GM20000 (cell line): ENCODE results near the gene HOXD9.

Source experiments
- DNase-seq: peaks from one replicate; pipeline ENCODE4 v3.0.0; 2012; ENCODE audit warnings: low spot score
- TF ChIP-seq, protein P1 (sequence below): IDR thresholded peaks from 2 replicates; pipeline ENCODE4 v1.5.1; 2012; ENCODE audit warnings: mild to moderate bottlenecking, control low read depth; ENCODE audit errors: extremely low read depth, missing control alignments

HOXD9 gene

GRCh38 chr2:176162911-176163671 lies 40.6 kb downstream of the HOXD9 start:
- DNase-seq = no peak
- TF ChIP-seq, protein P1, sequence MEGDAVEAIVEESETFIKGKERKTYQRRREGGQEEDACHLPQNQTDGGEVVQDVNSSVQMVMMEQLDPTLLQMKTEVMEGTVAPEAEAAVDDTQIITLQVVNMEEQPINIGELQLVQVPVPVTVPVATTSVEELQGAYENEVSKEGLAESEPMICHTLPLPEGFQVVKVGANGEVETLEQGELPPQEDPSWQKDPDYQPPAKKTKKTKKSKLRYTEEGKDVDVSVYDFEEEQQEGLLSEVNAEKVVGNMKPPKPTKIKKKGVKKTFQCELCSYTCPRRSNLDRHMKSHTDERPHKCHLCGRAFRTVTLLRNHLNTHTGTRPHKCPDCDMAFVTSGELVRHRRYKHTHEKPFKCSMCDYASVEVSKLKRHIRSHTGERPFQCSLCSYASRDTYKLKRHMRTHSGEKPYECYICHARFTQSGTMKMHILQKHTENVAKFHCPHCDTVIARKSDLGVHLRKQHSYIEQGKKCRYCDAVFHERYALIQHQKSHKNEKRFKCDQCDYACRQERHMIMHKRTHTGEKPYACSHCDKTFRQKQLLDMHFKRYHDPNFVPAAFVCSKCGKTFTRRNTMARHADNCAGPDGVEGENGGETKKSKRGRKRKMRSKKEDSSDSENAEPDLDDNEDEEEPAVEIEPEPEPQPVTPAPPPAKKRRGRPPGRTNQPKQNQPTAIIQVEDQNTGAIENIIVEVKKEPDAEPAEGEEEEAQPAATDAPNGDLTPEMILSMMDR = no peak

- no peak for DNase-seq
- TF ChIP-seq, protein P1 = no peak
Observed at GRCh38 chr2:176163672-176164056, 41.1 kb downstream of the HOXD9 start.

- DNase-seq = no peak
- TF ChIP-seq, protein P1 = no peak
Observed at GRCh38 chr2:176164201-176164600, 41.7 kb downstream of the HOXD9 start.

DNA sequence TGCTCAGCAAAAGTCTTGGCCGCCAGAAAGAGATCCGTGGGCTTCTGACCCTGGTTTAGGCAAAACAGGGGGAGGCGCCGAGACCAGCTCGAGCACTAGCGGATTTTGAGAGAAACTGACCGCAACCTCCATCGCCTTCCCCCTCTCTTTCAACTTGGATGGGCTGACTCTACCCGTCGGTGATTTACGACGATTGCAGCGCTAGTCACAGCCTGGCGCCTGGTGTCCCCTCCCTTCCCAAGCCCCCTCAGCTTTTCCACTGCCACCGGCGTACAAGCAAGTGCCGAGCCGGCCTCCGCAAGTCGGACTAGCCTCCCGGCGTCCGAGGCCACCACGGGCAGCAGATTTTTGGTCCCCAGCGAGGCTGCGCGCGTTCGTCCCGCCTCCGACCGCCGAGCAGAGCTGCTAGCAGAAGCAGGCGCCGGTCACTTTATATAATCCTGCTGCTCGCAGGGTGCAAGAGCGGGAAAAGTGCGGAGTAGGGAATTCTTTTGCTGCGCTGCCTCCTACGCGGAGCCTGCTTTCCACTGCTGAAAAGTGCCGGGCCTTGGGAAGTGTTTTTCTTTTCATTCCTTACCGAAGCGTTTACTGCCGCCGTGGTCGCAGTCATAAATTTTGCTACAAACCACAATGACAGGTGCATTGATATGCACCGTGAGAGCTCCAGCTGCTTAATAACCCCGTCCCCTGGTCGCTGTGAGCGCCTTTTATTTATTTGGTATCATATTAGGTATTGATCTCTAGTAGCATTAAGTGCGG lies 42.3 kb downstream of the HOXD9 start:
- TF ChIP-seq, protein P1 = no peak
- DNase-seq = no peak

DNA sequence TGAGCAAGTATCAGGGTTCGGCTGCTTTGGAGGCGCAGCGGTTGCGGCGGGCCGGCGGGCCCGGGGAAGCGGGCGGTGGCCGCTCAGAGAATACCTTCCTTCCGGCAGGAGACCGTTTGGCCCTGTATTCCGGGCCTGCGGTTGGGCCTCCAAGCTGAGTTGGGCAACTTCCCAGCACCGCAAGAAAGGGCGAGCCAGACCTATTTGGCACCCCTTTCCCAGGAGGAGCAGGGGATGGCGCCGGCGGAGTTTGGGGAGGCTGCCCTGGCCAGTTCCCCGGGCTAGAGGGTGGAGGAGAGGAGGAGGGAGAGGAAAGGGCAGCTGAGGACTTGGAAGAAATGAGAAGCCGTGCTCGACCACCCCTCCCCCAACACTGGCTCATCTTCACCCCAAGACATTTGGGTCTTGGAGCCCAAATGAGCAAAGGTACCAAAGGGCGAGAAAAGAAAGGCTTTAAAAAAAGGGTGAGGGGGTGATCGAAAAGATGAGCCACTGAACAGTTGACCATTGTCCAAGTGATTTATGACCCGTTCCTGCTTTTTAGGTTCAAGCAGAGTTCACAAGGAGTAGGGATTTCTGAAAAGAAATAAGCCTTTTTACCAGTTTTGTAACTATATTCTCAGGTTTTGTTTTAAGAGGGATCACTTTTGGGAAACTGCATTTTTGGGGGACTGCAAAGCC lies 43.0 kb downstream of the HOXD9 start:
- TF ChIP-seq, protein P1 = no peak
- no peak for DNase-seq

- TF ChIP-seq, protein P1 = no peak
- DNase-seq = no peak
Observed at GRCh38 chr2:176166272-176166671, 43.8 kb downstream of the HOXD9 start.

DNA sequence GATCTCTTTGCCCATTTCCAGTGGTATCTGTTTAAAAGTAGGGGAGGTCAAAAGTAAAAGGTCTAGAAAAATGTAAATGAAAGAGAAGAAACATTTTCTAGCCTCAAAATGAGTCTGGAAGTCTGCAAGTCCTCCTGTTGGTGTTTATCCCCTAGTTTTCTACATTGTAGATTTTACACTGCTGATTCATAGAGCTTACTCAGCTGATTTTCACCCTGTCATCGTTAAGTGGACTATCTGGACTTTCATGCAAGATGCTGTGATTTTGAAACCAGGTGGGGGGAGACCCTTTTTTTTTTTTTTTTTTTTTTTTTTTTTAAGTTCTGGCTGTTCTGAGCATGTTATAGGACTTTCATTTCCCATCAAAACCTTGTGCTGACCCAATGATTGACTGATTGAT lies 44.9 kb downstream of the HOXD9 start:
- DNase-seq = no peak
- TF ChIP-seq, protein P1 = no peak
